Esophagus muscularis mucosa (tissue), 4 donors: ENCODE results near the gene STAB2. TPM values are rescaled to one million over a fixed set of nuclear protein-coding genes. Genes with fewer than 3 reads are reported as not detected.

Experiments used
- DNase-seq: peaks from one replicate; pipeline ENCODE4 v3.0.0-alpha.2; 2017; ENCODE audit errors: extremely low spot score
- H3K27ac ChIP-seq, 4 donors: fragments of 200-600 bp; sonication (generic); replicated peaks in 1 of 4; 1 replicate in 3 of 4; 2 replicates in 1 of 4; pipeline ENCODE4 v1.5.1; 2016 to 2019; ENCODE audit warnings: mild to moderate bottlenecking in 1 of 4
- H3K27me3 ChIP-seq, 4 donors: fragments of 200-600 bp; sonication (generic); one replicate each; pipeline versions ENCODE4 v1.5.1 to v1.6.0; 2016 to 2019
- H3K36me3 ChIP-seq, 4 donors: fragments of 200-600 bp; sonication (generic); one replicate each; pipeline ENCODE4 v1.5.1; 2016 to 2019
- H3K4me1 ChIP-seq, 4 donors: fragments of 200-600 bp; sonication (generic); one replicate each; pipeline ENCODE4 v1.5.1; 2016 to 2019
- H3K4me3 ChIP-seq, 4 donors: fragments of 200-600 bp; sonication (generic); 1 replicate in 2 of 4; 2 replicates in 2 of 4; pipeline ENCODE4 v1.5.1; 2016 to 2019; ENCODE audit warnings: mild to moderate bottlenecking in 4 of 4, moderate library complexity in 1 of 4
- H3K9me3 ChIP-seq, 4 donors: fragments of 200-600 bp; sonication (generic); 1 replicate in 3 of 4; 2 replicates in 1 of 4; pipeline ENCODE4 v1.5.1; 2016 to 2019
- EP300 ChIP-seq: sonication (generic); formaldehyde crosslinking; IDR thresholded peaks from one replicate; pipeline ENCODE4 v1.6.1; 2017; ENCODE audit warnings: antibody characterized with exemption
- POLR2A ChIP-seq: fragments of 450-650 bp; IDR thresholded peaks from one replicate; pipeline ENCODE4 v1.6.1; 2017; ENCODE audit warnings: antibody characterized with exemption, moderate library complexity, mild to moderate bottlenecking, low read depth
- POLR2AphosphoS5 ChIP-seq, 2 donors: sonication (generic); formaldehyde crosslinking; IDR thresholded peaks; one replicate each; pipeline ENCODE4 v1.6.1; 2017; ENCODE audit warnings: antibody characterized with exemption in 2 of 2
- WGBS: methylation state at CpG from one replicate; pipeline ENCODE4 v1.1.5; 2018; 5-methylcytosine and 5-hydroxymethylcytosine counted together
- intact Hi-C: fragments of 100-400 bp; cut with DNase I; formaldehyde crosslinking; loops from one replicate; pipeline ENCODE4 v1.15.1; 2023
- total RNA-seq, 4 donors: library from RNA; depleted of rRNA; stranded (reverse); fragments of >200 nt; gene quantifications; one replicate each; pipeline versions ENCODE4 v1.1.0 to v1.2.1, GENCODE V29; 2016
- TF ChIP-seq, protein P1 (sequence below), 3 experiments: fragments of 200-600 bp in 2 of 3; fragments of 450-650 bp in 1 of 3; sonication (generic) in 2 of 3; IDR thresholded peaks; one replicate each; pipeline ENCODE4 v1.5.1; 2017 to 2019; ENCODE audit warnings: antibody characterized with exemption in 3 of 3, mild to moderate bottlenecking in 2 of 3, moderate library complexity in 1 of 3

Gene STAB2
- total RNA-seq, 4 donors from 2014 or later = under 0.01 to 0.50 (median 0.29) TPM; not detected in 1

DNA sequence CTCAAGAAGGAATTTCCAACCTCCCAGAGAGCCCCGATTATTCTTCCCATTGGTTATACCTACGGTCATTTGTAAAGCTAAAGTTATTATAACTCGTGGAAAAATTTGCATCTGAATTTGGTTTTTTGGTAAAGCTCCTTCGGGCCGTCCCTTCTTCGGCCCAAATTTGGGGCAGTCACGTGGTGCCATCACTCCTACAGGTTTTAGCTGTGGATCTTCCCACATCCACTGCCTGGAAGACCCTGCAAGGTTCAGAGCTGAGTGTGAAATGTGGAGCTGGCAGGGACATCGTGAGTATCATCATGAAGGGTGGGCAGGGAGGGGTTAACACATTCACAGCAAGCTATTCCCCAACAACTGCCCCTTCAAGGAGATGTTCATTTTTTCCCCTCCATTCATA lies 148.2 kb downstream of the STAB2 start:
- intact Hi-C loops = no loop called here
- H3K4me3 ChIP-seq = no peak overlapping the region
- no peak overlapping the region for H3K27ac ChIP-seq
- H3K9me3 ChIP-seq = peaks cover 0 to 9% (median 7%) of the 10 kb centered on the region in 4 donors
- no peaks in the 10 kb centered on the region for H3K36me3 ChIP-seq
- 86% methylated on average over 8 of the region's 8 CpGs for WGBS
- H3K27me3 ChIP-seq = no peaks in the 10 kb centered on the region
- no peak for DNase-seq
- TF ChIP-seq POLR2AphosphoS5 (IDR thresholded peaks at IDR 0.05) (no peak), EP300 (no peak), POLR2A (no peak)
- TF ChIP-seq, protein P1, sequence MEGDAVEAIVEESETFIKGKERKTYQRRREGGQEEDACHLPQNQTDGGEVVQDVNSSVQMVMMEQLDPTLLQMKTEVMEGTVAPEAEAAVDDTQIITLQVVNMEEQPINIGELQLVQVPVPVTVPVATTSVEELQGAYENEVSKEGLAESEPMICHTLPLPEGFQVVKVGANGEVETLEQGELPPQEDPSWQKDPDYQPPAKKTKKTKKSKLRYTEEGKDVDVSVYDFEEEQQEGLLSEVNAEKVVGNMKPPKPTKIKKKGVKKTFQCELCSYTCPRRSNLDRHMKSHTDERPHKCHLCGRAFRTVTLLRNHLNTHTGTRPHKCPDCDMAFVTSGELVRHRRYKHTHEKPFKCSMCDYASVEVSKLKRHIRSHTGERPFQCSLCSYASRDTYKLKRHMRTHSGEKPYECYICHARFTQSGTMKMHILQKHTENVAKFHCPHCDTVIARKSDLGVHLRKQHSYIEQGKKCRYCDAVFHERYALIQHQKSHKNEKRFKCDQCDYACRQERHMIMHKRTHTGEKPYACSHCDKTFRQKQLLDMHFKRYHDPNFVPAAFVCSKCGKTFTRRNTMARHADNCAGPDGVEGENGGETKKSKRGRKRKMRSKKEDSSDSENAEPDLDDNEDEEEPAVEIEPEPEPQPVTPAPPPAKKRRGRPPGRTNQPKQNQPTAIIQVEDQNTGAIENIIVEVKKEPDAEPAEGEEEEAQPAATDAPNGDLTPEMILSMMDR (IDR thresholded peaks at IDR 0.05) = no peak
- H3K4me1 ChIP-seq = no peaks in the 10 kb centered on the region

DNA sequence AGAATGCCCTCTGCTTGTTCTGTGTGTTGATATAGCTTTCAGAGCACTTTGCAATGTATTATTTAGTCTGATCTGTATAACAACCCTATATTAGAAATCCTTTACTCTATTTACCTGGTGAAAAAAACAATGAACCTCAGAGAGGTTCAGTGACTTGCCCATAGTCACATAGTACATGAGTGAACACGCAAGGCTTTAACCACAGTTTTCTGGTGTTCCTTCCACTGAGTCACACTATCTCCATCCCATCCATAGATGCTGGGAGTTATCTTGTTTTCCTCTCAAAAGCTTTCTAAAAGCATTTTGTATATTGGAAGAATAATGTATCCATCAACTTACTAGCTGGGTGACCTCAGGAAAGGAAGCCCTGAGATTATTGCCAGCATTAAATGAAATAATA lies 149.5 kb downstream of the STAB2 start:
- WGBS = 100% methylated on average over 1 of the region's 1 CpG
- intact Hi-C loops = no loop called here
- H3K4me3 ChIP-seq = no peak overlapping the region
- TF ChIP-seq, protein P1 (IDR thresholded peaks at IDR 0.05) = no peak
- TF ChIP-seq POLR2A (no peak), EP300 (no peak), POLR2AphosphoS5 (IDR thresholded peaks at IDR 0.05) (no peak)
- H3K27me3 ChIP-seq = no peaks in the 10 kb centered on the region
- H3K36me3 ChIP-seq = no peaks in the 10 kb centered on the region
- H3K4me1 ChIP-seq = no peaks in the 10 kb centered on the region
- no peak for DNase-seq
- H3K27ac ChIP-seq = no peak overlapping the region
- peaks cover 0 to under 1% (median 0%) of the 10 kb centered on the region in 4 donors for H3K9me3 ChIP-seq

DNA sequence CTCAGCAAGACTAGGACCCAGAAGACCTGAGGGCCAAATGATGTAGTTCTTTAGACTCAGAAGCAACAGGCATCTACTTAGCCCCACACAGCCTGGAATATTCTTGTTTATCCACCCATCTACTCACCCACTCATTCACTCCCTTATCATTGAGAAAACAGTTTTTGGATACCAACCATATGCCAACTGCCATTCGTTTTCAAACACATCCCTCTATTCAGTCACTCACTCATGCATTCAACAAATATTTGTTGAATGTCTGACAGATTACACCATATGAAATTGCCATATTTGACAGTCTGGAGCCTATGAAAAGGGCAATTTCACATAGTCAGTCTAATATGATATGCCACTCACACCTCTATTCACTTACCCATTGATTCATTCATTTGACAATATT lies 150.8 kb downstream of the STAB2 start:
- intact Hi-C loops = no loop called here
- 74% methylated on average over 1 of the region's 1 CpG for WGBS
- Histone ChIP-seq H3K36me3 (no peaks in the 10 kb centered on the region), H3K4me1 (peaks cover 0 to 7% (median 6%) of the 10 kb centered on the region in 4 donors), H3K4me3 (no peak overlapping the region), H3K9me3 (no peaks in the 10 kb centered on the region), H3K27ac (no peak overlapping the region), H3K27me3 (no peaks in the 10 kb centered on the region)
- no peak for DNase-seq
- TF ChIP-seq, protein P1 (IDR thresholded peaks at IDR 0.05) = no peak
- peak in 1 of 2 donors; percentile 3 for TF ChIP-seq POLR2AphosphoS5 (IDR thresholded peaks at IDR 0.05)

DNA sequence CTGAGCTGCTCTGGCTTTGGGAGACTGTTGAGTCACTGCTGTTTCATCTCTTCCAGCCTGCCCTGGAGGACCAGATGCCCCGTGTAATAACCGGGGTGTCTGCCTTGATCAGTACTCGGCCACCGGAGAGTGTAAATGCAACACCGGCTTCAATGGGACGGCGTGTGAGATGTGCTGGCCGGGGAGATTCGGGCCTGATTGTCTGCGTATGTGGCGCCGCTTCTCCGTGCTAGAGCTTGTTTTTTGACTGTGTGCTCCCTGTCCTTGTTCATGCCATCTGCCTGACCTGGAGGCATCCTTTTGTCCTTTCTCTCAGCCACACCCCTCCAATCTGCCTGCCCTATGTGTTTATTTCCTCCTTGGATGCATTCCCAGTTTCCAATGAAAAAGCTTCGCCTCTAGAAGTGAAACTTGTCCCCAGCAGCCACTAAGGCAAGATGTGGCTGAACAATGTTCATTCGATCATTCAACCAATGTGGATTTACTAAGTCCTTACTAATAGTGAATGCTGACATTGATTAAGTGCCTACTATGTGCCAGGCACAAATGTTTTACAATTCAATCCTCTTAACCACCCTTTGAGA lies 155.4 kb downstream of the STAB2 start:
- no peaks in the 10 kb centered on the region for H3K9me3 ChIP-seq
- H3K27me3 ChIP-seq = no peaks in the 10 kb centered on the region
- intact Hi-C loops = no loop called here
- peaks cover 0 to 8% (median 6%) of the 10 kb centered on the region in 4 donors for H3K36me3 ChIP-seq
- peaks cover 0 to 11% (median 6%) of the 10 kb centered on the region in 4 donors for H3K4me1 ChIP-seq
- WGBS = 83% methylated on average over 15 of the region's 15 CpGs
- H3K27ac ChIP-seq = no peak overlapping the region
- H3K4me3 ChIP-seq = no peak overlapping the region
- TF ChIP-seq EP300 (no peak), POLR2A (no peak), POLR2AphosphoS5 (IDR thresholded peaks at IDR 0.05) (no peak)
- TF ChIP-seq, protein P1 (IDR thresholded peaks at IDR 0.05) = no peak
- no peak for DNase-seq

DNA sequence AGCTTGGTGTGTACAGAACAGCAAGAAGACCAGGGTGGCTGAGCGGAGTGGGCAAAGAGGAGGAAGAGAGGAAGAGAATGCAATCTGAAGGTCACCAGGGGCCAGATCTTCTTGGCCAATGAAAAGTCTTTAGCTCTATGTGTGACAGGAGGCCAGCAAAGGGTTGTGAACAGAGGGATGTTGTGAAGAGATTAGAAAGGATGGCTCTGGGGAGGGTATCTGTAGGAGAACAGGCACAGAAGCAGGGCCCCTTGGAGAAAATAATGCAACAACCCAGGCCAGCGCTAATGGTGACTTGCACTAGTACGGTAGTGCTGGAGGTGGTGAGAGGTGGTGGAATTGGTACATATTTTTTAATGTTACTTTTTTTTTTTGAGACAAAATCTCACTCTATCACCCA lies 156.7 kb downstream of the STAB2 start:
- no peaks in the 10 kb centered on the region for H3K9me3 ChIP-seq
- peaks cover 0 to 8% (median 6%) of the 10 kb centered on the region in 4 donors for H3K36me3 ChIP-seq
- H3K4me3 ChIP-seq = no peak overlapping the region
- no peak for TF ChIP-seq EP300
- peaks cover 0 to 11% (median 6%) of the 10 kb centered on the region in 4 donors for H3K4me1 ChIP-seq
- H3K27ac ChIP-seq = no peak overlapping the region
- 98% methylated on average over 3 of the region's 3 CpGs for WGBS
- no peak for DNase-seq
- H3K27me3 ChIP-seq = no peaks in the 10 kb centered on the region
- intact Hi-C loops = no loop called here
